Stimulated activated CD8-positive, alpha-beta memory T cell treated with anti-CD3 and anti-CD28 coated beads, Interleukin-4, amount 100 ng/mL, for 4 hours (primary cell): Measurements from ENCODE around the gene DEFB131B.
"Not testable (repeated sequence)": the region's sequence is repeated elsewhere in the genome, so short reads cannot be mapped to it uniquely, and the experiment has no call there.

Source experiments
- DNase-seq, 2 donors: peaks; one replicate each; pipeline ENCODE4 v3.0.0-alpha.2; 2020; ENCODE audit warnings: low read depth in 2 of 2, low spot score in 1 of 2

Gene DEFB131B

GRCh38 chr11:71911321-71911985 lies 33.2 kb downstream of the DEFB131B start:
- peak in 1 of 2 donors; percentile 23 for DNase-seq

- DNase-seq: not testable (repeated sequence)
These were observed 33.7 kb downstream of the DEFB131B start for GRCh38 chr11:71911986-71912340.

GRCh38 chr11:71913756-71914526 lies 35.7 kb downstream of the DEFB131B start:
- no peak for DNase-seq

GRCh38 chr11:71914617-71915189 lies 36.5 kb downstream of the DEFB131B start:
- no peak for DNase-seq

GRCh38 chr11:71917646-71918140 lies 39.4 kb downstream of the DEFB131B start:
- DNase-seq: no peak

- DNase-seq: peak; percentile 47 to 49
These were observed 49.8 kb downstream of the DEFB131B start, which contains the start of gene XNDC1N for GRCh38 chr11:71927820-71928736. TSS of gene XNDC1N (minus strand) at chr11:71928594. CDS start at chr11:71923353, 5,241 bp downstream.

GRCh38 chr11:71928737-71929443 lies 50.6 kb downstream of the DEFB131B start, which contains the start of gene RNF121:
TSS of gene RNF121 (plus strand) at chr11:71929046. CDS start at chr11:71929062, 16 bp downstream.
- DNase-seq: peak; percentile 96 to 97

DNA sequence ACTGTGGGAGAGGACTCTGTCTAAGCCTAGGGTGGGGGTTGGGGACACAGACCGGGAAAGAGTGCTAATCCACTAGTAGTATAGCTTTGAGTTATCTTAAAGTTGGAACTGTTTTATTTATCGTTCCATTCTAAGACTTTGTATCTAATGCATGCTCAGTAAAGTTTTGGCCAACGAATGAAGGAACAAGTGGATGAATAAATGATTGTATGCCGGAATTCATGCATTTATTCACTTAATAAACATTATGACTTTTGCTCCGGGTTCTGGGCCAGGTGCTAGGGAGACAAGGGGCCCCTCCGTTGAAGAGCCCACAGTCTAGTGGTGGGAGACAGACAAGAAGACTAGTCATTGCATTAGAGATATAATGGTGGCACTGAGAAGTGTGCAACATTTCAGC lies 51.2 kb downstream of the DEFB131B start:
- DNase-seq: no peak

DNA sequence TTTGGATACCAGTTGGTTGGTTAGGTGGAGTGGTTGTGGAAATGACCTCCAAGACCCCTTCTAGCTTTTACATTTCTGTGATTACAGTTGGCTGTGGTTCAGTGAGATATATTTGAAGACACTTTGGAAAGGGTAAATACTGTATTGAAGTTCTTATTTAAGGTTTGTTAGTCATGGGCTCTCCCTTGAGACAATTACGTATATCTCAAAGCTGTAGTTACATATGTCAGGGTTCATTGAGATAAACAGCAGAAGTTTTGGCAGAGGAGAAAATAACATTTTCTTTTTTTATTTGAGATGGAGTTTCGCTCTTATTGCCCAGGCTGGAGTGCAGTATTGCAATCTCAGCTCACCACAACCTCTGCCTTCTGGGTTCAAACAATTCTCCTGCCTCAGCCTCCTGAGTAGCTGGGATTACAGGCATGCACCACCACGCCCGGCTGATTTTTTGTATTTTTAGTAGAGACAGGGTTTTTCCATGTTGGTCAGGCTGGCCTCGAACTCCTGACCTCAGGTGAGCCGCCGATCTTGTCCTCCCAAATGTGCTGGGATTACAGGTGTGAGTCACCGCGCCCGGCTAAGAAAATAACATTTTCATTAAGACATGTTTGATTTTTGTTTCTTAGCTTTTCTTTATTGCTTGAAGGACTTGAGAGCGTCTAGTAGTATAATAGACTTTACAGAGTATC lies 52.4 kb downstream of the DEFB131B start:
- DNase-seq: no peak

- DNase-seq: no peak
These were observed 53.0 kb downstream of the DEFB131B start for GRCh38 chr11:71931245-71931602.

- DNase-seq: no peak
These were observed 55.1 kb downstream of the DEFB131B start for GRCh38 chr11:71933141-71933933.
